ENCODE results near the gene ELF5.

The ELF5 gene

DNA sequence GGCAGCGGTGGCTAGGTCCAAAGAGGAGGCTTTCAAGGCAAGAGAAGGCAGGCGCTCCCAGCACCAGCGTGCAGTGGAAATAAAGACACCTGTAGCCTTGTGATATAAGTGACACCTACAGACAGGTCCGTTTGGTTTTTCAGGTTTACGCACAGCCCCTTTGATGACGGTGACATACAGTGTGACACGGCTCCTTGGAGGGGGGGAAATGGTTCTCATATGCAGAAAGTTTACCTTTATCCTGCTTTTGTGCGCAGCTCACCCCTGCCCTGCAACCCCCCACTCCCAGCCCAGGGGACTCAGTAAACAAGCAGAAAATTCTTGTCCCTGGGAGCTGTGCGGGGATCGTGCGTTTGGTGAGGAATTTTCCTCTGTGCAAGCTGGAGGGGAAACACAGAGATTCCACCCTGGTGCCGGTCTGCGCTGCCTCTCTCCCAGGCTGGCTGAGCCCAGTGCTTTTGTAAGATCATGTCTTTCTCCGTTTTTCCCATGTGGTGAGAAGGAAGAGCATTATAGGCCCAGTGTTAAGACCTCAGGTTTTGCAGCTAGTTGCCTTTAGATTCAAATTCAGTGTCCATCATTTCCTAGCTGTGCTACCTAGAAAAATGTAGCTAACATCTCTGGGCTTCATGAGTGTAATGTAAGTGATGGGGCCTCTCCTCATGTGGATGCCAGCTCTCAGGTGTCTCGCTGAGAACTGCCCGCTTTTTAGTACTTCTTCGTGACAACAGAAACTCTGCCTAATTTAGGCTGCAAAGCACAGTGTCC, at the start of gene ELF5:
Gene ELF5 (minus strand): TSS at position 113 of the 768 bp plus-strand sequence. CDS start 8,045 bp downstream, outside the sequence.
- DNase-seq (ENCODE audit: low read depth in 2 of 2): no peak

DNA sequence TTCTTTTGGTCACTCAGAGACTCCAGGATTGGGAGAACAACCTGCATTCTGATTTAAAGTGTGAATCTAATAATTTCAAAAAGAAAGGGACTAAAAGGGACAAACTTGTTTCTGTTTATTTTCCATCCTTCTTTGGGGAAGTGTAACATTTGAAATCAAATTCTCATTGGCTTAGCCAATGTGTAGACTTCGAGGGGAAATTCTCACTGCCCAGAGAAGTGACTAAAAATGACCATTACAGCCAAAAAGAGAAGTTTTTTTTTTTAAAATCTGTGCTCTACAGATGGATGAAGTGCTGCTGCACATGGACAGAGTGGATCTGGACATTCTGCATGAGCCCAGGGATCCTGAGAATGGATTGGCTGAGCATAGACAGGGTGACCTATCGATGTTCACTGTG, 49.4 kb upstream of the ELF5 start:
- DNase-seq (ENCODE audit: low read depth in 2 of 2): no peak

DNA sequence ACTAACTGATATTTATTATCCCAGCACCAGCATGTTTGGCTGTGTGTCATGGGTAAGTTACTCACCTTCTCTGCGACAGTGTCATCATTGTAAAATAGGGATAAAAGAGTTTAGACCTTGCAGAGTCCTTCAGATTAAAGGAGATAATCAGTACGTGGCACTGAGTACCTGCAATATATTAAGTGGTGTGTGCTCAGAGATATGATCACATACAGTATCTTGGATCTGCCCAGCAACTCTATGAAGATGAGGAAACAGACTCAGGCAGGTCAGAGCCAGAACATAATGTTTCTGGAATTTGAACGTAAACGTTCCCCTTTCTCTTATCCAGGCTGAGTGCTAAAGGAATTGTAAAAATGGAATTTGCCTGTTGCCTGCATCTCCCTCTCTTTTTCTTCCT, 46.9 kb upstream of the ELF5 start:
- no peak for DNase-seq (ENCODE audit: low read depth in 2 of 2)

DNA sequence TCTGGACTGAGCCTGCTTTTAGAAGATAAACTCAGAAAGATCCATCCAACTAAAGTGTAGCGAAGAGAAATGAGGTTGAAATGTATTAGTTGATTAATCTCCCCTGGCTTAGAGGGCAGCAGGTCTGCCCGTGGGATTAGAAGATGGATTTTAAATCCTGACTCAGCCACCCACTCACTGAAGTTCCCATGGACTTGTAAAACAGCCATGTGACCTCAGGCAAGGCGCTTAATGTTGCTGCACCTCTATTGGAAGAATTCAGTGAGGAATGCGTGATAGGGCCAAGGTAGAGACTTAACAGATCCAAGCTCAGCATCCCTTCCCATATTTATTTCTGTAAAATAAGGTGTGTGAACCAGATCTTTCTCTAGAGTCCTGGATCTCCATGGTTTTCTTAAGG, 45.1 kb upstream of the ELF5 start:
- DNase-seq (ENCODE audit: low read depth in 2 of 2): no peak

DNA sequence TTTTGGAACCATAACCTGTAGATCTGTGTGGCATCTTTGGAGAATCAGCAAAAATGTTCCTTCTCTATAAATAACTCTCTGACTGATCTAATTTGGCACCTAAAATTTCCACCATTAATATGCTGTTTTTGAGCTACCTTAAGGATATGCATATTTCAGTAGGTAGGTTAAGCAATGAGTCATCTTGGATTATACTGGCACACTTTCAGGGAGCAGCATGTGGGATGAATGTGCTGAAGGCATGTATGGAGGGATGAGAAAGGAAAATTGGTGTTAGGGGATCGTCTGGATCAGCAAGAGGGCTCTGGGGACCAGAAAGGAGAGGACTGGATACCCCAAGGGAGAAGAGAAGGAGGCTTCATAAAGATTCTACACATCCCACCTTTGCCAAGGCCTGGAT, 44.6 kb upstream of the ELF5 start:
- no peak for DNase-seq (ENCODE audit: low read depth in 2 of 2)

GRCh38 chr11:34552270-34552669, 38.7 kb upstream of the ELF5 start:
- DNase-seq (ENCODE audit: low read depth in 2 of 2): no peak

GRCh38 chr11:34549271-34549670, 35.7 kb upstream of the ELF5 start:
- DNase-seq (ENCODE audit: low read depth in 2 of 2): no peak

GRCh38 chr11:34548278-34548677, 34.7 kb upstream of the ELF5 start:
- no peak for DNase-seq (ENCODE audit: low read depth in 2 of 2)

DNA sequence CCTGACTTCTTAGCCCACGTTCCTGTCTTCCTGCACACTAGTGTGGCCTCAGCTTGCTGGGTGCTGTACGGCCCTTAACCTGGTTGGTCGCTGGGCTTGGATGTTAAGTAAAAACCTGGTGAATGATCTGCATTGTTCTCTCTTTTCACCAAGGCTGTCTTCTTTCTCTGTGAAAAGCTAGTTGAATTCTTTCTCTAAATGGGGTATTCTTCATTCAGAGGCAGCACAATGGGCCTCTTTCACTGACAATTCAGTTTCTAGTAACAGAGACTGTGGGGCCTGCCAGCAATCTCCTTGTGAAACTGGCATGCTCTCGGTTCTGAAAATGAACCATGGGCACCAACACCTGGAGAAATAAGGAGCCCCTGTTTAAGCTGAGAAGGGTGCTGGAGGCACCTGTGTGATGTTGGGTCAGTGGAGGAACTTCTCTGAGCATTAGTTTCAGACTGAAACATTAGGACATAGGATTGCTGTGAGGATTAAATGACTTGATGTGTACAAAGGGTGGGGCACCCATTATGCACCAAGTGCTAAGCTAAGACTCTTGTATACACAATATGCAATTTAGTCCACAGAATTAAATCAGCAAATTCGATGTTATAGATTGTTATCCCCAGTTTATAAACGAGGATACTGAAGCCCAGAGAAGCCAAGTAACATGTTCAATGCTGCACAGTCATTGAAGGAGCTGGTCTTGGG, 33.1 kb upstream of the ELF5 start:
- no peak for DNase-seq (ENCODE audit: low read depth in 2 of 2)

DNA sequence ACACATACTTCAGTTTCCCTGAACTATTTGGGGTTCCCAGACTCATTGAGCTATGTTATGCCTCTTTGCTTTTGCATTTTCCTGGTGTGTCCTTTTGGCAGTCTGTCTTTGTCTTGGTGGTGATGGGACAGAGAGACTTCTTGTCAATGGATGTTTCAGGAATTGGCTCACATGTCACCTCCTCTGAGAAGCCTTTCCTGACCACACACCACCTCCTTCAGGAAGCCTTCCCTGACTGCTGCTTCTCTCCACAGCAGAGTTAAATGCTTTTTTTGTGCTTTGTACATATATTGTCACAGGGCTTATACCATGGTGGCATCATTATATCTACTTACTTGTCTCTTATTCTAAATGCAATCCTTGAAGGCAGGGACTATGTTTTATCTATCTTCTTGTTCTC, 28.5 kb upstream of the ELF5 start:
- DNase-seq (ENCODE audit: low read depth in 2 of 2): no peak

DNA sequence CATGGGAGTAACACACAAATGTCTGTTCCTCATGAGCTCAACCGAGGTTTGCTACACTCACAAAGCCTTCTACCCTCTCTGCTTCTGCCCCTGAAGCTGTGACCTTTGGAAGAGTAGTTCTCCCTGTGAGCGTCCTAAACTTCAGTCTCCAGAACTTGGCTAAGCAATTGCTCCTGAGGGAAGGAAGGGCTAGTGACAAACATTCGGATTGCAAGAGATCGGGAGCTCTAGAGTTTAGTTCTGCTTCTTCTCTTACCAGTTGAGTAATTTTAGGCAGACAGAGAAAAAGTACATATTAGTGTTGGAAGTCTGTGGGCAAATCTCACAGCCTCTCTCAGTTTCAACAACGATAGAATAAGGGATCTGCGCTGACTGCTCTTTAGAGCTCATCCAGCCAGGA, 27.3 kb upstream of the ELF5 start:
- no peak for DNase-seq (ENCODE audit: low read depth in 2 of 2)

- DNase-seq (ENCODE audit: low read depth in 2 of 2): no peak
Measured at GRCh38 chr11:34537636-34538035, 24.0 kb upstream of the ELF5 start.

DNA sequence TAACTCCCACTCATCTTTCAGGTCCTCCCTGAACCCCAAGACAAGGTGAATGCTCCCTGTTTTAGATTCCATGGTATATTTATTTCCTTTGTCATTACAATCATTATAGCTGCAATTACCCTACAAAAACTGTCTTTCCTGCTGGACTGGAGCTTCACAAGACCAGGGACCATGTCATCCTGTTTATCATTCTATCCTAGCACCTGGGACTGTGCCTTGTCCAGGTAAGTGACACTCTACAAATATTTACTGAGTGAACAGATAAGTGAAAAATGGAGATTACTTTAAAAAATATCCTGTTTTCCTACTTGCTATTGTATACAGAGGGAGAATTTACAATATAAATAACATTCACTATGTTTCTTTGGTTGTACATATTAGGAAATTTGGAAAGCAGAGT, 22.5 kb upstream of the ELF5 start:
- no peak for DNase-seq (ENCODE audit: low read depth in 2 of 2)

- no peak for DNase-seq (ENCODE audit: low read depth in 2 of 2)
Measured at GRCh38 chr11:34534826-34535225, 21.2 kb upstream of the ELF5 start.

GRCh38 chr11:34531663-34532062, 18.1 kb upstream of the ELF5 start:
- no peak for DNase-seq (ENCODE audit: low read depth in 2 of 2)

DNA sequence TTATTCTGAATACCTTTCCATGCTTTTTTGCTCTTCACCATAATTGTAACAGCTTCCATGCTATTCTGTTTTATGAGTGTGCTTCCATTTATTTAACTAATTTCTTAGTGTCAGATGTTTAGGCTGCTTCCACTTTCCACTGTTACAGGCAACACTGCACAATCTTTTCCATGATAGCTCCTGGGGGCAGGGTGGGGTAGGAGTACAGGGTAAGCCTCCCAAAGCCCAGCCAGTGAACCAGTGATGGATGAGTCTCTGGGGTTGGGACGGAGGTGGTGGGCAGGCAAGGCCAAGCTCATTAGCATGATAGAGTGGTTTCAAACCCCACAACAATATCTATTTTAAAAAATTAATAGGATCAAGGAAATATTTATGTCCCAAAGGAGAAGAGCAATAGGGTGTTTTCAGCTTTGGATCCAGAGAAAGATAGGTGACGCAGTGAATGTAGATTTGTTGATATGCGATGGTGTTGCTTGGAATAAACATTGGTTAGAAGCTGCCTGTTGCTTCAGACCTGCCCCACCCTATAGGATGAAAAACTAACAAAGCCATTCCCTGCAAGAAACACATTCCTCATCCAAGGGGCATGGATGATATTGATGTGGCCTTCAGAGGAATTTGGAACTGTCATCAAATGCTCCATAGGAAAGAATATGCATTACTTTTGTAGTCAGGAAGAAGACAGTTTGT, 17.1 kb upstream of the ELF5 start:
- no peak for DNase-seq (ENCODE audit: low read depth in 2 of 2)

DNA sequence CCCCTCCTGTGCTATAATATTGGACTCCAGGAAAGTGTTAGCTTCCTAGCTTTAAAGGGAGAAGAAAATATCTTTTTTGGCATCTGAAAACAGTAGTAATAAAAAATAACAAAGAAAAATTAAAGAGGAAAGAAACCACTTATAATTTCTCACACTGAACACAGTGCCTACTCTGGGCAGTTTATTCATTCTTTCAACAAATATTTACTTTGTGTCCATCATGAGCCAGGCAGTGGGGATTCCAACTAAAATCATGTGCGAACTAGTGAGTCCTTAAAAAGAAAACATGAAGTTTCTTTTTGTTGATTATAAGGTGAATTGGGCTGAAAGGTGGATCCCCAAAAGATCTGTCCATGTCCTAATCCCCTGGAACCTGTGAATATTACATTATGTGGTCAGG, 16.0 kb upstream of the ELF5 start:
- no peak for DNase-seq (ENCODE audit: low read depth in 2 of 2)

DNA sequence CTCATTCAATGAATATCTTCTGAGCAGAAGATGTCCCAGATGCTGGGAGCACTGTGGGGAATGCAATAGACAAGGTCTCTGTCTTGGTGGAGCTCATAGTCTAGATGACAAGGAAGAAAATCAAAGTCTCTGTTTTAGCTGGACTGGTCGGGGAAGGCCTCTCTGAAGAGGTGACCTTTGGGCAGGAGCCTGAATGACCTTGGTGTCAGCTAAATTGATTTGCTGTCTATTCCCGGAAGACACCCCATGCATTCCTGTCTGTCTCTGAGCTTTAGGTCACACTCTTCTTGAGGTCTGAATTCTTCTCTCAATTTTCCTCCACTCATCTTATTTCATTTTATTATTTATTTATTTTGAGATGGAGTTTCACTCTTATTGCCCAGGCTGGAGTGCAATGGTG, 14.5 kb upstream of the ELF5 start:
- DNase-seq (ENCODE audit: low read depth in 2 of 2): no peak

DNA sequence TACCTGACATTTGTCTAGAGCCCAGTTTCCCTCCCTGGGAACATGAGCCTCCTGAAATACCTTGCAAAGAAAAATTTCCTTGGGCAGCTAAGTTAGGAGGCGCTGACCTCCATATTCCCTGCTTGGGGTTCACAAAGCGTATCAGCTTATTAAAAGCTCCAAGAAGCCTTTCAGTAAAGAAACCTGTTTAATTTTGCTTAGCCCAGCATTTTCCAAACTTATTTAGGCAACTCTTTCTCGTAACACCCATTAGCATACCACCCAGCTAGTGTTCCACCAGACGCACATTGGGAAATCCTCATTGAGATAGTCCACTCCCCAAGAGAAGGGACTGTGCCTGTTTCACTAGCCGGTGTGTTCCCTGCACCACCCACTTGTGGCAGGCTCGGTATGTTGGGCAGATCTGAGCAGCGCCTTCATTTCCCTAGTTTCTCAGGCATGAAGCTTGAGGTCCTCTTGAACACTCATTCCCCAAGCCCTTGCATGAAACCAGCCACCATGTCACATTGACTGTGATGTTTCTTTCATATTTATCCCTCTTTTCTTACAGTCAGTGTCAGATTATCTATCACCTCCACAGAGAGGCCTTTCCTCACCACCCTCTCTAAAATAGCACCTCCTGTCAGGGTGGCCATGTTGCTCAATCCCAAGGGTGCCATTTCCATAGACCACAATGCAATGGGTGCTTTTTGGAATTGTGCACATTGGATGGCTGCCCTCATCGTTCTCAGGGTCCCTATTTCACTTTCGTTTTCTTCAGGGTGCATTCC, 12.5 kb upstream of the ELF5 start:
- DNase-seq (ENCODE audit: low read depth in 2 of 2): no peak

DNA sequence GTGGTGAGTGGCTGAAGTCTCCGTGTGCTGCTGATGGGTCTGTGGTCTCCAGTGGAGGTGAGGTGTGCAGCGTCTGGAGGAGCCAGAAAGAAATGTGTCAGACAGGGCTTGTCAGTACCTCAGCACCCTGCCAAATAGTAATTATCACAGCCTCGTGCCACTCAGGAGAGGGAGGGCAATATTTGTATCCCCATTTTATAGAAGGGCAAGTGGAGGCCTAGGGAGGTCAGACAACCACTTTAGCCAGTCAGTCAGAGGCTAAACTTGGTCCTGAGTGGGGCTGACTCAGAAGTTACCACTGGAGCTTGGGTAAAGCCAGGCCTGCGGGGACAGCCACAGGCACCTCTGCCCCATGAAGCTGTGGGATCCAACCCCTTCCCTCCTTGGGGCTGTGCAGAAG, 11.5 kb upstream of the ELF5 start:
- no peak for DNase-seq (ENCODE audit: low read depth in 2 of 2)

DNA sequence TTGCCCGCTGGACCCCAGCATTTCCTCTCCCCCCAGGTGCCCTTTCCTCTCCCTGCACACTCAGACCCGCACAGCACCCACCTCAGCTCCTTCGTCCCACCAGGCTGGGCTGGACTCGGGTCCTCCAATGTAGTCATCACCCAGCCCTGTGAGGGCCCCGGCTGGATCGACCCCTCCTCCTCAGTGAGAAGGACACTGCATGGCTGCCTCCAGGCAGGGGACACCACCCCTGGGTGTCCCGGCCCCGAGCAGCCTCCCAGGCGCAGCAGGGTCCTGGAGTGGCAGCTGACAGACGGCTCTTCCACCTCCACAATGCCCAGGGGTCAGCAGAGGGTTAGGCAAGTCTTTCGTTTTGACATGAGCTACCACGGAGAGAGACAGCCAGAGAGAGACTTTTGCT, 11.1 kb upstream of the ELF5 start:
- no peak for DNase-seq (ENCODE audit: low read depth in 2 of 2)

GRCh38 chr11:34523053-34523452, 9.5 kb upstream of the ELF5 start:
- DNase-seq (ENCODE audit: low read depth in 2 of 2): no peak
